NOMO-1 treated with dmso at 0.1 percent for 144 hours (cell line): ENCODE results near the gene PPFIBP2.

Experiments used
- DNase-seq: peaks from one replicate; lab custom pipeline; 2025; ENCODE audit not compliant: unreplicated experiment; lab: John Stamatoyannopoulos, UW

PPFIBP2 gene

DNA sequence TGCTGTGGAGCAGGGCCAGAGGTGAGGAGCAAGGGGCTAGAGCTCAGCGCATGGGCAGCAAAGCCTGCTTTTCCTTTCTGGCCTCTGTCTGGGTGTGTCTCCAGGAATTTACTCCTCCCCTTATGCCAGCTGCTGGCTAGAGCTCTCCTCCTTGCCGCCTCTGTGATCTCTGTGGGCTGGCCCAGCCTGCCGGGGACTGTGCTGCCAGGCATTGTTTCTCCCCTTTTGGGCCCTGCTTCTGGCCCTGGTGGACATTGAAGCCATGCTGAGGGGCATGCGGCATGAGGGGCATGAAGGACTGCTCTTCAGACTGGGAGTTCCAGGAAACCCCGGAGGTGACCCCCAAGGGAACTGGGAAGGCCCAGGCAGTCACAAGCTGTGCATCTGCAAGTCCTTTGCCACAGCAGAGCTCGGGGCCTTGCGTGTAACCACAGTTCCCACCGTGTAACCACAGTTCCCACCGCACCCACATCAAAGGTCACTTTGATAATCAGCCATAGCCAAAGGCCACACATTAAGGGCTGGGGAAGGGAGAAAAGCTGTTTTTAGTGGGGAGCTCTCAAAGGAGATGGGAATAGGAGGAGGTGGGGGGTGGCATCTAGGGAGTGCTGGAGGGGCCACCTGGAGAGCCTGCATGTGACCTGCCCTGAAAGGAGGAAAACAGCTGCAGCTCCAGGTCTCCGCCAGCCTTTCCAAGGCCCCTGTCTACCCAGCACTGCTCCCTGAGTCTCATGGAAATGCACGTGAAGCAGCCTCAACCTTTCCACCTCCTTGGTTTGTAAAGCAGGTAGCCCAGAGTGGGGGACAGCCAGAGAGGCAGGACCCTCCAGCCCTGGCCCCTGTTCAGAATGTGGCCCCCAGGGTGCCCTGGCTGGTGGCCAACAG is 62.3 kb downstream of the PPFIBP2 start:
- DNase-seq: no peak

DNA sequence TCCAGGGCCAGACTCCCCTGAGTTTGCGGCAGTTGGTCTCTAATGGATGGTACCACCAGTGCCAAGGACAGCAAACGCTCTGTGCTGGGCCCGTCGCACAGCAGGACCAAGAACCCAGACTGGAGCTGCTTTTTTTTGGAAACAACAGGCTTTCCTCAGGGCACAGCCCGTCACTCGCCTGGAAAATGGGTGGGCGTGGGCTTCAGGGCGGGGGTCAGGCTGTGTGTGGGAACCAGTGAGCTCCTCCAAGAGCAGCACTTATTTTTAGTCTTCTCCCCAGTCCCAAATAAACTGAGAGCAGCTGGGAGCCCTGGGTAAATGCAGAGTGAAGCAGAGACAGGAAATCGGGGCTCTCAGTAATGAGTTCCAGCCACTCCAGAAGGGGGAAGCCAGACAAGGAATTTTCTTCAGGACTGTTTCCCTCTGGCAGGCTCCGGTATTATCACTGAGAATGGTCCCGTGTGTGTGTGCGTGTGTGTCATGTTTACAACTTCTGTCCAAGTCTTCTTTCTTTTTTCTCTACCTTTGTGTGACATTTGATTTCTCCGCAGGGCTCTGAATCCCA is 63.0 kb downstream of the PPFIBP2 start:
- no peak for DNase-seq

- peak; percentile 10 for DNase-seq
These were observed 63.7 kb downstream of the PPFIBP2 start for GRCh38 chr11:7577291-7578190.

DNA sequence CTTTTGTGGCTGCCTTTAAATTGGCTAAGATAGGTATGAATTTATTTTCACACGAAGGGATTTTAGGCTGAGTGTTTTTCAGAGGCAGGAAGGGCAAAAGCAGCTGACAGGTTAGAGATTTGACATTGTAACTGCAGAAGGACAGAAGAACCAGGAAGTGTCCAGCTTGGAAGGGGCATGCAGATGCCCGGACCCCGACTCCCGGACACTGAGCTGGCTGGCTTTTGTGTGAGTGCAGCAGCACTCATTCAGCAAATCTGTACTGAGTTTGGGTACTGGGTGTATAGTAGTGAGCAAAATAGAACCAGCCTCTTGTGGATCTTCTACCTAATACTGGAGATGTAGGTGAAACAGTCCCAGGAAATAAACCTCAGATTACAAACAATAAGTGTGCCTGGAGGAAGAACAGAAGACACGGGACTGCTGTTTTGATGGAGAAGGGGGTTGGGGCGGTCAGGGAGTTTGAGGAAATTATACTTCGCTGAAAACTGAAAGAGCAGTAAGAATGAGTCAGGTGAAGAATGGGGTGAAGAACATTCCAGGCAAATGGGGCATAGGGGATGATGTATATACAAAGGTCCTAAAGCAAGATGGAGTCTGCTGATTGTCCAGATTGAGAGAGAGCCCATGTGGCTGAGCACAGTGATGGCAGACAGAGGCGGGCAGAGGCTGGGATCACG is 64.6 kb downstream of the PPFIBP2 start:
- DNase-seq: no peak

- DNase-seq: no peak
These were observed 65.6 kb downstream of the PPFIBP2 start for GRCh38 chr11:7579361-7579791.

GRCh38 chr11:7581021-7581590 is 67.3 kb downstream of the PPFIBP2 start:
- no peak for DNase-seq

DNA sequence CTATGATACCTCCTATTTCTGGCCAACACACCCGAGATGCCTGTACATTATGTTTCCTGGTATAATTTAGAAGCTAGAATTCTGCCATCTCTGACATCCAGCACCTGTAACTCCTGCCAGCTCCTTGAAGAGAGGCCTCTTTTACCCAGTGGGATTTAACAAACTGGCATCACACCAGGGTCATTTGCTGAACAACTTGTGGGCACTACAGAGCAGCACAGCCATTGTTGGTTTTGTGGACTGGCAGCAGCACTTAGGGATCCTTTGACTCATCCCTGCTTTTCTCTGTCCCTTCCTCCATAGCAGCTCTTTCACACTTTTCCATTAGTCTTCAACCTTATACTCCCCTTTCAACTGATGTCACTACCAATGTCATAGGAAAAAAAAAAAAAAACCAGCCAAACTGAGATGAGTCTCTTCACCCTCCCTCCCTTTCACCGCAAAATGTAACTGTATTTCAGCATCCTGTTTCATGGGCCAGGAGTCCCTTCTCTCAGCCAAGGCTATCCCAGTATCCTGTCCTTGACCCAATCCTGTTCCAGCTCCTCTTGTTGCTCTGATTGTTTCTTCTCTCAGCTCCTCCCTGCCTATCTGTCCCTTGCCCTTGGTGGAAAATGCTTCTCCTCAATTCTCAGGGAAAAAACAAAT is 68.7 kb downstream of the PPFIBP2 start:
- no peak for DNase-seq

- DNase-seq: no peak
These were observed 69.4 kb downstream of the PPFIBP2 start for GRCh38 chr11:7583248-7583647.

GRCh38 chr11:7584910-7585309 is 71.1 kb downstream of the PPFIBP2 start:
- DNase-seq: no peak

- DNase-seq: no peak
These were observed 72.0 kb downstream of the PPFIBP2 start for GRCh38 chr11:7585816-7586215.

DNA sequence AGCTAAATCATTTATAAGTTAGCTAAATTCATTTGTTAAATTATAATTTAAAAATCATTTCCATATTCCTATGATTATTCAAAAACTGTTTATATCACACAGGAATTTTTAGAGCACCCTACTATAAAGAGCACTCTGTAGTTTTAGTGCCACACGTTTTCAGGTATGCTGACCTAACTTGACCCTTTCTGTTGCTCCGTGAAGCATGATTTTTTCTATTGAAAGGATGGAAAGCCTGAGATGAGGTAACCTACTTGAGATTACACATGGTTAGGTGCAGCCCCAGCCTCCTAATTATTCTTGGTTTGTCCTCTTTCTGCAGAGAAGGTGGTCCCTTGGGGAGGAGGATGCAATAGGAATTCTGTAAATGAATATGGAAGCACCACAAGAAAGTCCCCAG is 72.6 kb downstream of the PPFIBP2 start:
- DNase-seq: no peak

DNA sequence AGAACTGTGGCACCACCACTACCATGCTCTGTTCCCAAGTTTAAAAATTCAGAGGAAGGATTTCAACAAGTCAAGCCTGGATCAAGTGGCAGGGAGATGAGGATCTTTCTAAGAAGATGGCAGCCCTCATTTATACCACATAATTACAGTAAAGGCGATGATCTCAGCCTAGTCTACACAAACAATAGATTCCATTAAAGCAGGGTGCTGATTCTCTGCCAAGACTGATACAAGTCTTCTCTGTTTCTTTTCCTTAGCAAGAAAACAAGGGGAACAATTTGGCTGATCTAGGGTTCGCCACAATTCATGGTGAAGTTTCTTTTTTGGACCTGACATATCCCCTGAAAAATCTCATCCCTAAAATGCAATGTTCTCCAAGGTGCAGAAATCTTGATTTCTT is 73.9 kb downstream of the PPFIBP2 start:
- no peak for DNase-seq

DNA sequence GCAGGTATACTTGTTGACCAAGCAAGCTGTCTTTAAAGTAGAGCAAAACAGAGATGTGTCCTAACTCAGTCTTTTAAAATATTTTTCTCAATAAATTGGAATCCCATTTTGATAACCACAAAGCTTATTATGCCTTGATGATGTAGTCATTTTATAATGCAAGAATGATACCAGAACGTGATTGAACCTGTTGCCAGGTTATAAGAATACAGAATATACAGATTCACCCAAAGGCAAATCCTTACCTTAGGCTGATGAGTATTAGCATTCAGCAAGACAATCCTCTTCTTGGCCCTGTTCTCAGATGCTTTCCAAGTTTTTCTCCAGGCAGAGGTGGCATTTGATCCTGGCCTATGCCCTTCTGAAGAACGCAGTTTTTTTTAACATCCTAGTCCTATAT is 76.1 kb downstream of the PPFIBP2 start:
- DNase-seq: no peak

DNA sequence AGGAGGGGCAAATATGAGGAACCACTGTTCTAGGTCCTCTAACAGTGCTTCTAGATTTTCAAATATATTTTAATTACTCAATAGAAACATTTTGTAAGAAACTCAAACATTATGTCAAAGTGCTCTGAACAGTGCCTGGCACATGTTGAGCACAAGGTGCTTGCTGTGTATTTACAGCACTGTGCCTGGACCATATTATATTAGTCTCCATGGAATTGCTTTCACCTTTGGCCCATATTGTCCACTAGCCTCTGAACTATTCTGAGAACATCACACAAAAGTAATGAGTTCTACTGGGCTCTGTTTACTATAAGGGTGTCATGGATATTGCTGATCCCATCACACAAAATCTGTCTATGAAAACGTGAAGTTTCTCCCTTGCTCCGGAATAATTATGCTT is 76.7 kb downstream of the PPFIBP2 start:
- no peak for DNase-seq

- DNase-seq: no peak
These were observed 77.5 kb downstream of the PPFIBP2 start for GRCh38 chr11:7591107-7591894.

GRCh38 chr11:7591987-7592386 is 78.2 kb downstream of the PPFIBP2 start:
- DNase-seq: peak; percentile 34

- DNase-seq: peak; percentile 65
These were observed 78.9 kb downstream of the PPFIBP2 start for GRCh38 chr11:7592711-7593110.

DNA sequence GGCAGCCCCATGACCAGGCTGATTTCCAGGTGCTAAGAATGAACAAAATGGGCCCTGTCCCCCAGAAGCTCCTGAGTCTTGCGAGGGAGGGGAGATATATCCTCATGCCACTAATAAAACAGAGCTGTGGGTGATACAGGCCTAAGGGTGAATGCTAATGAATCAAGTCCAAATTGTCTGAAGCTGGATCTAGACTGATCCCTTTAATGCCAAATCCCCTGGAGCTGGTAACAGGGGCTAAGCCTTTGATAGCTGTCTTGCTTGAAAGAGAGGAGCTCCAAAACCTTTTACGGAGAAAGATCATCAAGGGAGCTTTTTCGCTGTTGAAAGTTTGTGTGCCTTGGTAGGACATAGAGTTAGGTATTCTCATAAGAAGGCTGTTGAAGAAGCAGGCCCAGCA is 79.7 kb downstream of the PPFIBP2 start:
- DNase-seq: no peak
